ENCODE results near the gene FOXN1.
"Not testable (repeated sequence)": the region's sequence is repeated elsewhere in the genome, so short reads cannot be mapped to it uniquely, and the experiment has no call there.

Gene FOXN1

GRCh38 chr17:28500712-28501379 lies 5.3 kb upstream of the FOXN1 start:
- DNase-seq: no peak

DNA sequence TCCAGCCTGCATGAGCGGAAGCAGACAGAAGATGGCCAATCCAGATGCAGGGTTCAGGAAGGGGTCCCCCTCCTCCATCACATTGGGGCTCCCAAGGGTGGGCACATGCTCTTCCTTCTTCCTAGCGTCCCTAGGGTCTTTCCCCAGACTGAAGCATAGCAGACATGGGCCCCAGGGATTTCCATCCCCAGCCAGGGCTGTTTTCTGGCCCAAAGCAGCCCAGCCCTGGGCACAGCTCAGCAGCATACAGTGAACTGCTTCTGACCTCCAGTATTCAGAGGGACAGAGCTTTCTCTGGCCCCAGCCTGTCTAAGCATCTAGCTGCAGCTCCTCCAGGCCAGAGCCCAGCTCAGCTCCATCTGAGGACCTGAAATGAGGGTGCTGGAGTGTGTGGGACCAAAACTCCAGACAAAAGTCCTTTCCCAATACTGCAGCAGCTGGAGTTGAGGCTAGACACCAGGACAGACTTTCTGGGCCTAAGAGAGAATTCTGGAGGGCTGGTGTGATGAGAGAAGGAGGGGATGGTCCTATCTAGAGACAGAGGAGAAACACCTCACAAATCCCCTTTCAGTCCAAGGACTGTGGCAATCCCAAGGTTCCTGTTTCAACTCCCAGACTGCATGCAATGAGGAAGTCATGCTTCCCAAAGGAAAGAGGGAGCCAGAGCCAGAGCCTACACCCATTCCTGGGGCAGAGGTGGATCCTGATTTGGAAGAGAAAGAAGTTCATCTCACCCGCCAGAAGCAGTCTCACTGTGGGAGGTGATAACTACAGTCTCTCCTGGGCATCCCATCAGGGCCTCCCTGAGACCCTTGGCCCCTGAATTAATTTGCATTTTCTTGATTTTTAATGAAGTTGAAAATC lies 4.5 kb upstream of the FOXN1 start:
- DNase-seq: no peak

- no peak for DNase-seq
These were observed 2.7 kb upstream of the FOXN1 start for GRCh38 chr17:28503420-28503819.

- no peak for DNase-seq
These were observed 777 bp downstream of the FOXN1 start for GRCh38 chr17:28506763-28507487.

DNA sequence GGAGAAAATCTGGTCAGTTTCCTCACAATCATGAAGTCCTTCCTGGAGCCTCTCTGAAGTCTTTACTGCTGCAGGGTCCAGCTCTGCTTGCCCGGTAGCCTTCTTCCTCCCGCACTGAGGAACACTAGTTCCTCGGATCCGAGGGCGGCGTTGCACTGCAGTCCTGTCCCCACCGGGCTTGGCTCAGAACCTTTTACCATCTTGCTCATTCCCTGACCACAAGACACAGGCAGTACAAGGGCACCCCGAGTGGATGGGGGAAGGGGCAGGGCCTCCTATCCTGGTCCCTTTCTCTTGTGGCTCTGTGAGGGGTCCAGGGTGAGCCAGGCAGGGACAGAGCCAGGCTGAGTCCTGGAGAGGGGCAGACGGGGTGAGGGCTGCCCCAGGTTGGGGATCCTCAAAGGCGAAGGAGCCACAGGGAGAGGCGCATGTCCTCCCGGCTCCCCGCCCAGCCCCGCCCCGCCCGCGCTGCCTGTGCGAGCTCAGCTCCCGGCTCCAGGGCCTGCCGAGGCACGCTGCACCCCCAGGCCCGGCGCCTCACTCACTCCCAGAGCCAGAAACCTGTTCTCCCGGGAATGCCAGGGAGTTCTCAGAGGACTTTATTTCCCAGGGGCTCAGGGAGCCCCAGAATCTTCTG lies 1.5 kb downstream of the FOXN1 start:
- DNase-seq: no peak

GRCh38 chr17:28508211-28508724 lies 2.1 kb downstream of the FOXN1 start:
- DNase-seq: no peak

GRCh38 chr17:28509789-28510188 lies 3.6 kb downstream of the FOXN1 start:
- no peak for DNase-seq

DNA sequence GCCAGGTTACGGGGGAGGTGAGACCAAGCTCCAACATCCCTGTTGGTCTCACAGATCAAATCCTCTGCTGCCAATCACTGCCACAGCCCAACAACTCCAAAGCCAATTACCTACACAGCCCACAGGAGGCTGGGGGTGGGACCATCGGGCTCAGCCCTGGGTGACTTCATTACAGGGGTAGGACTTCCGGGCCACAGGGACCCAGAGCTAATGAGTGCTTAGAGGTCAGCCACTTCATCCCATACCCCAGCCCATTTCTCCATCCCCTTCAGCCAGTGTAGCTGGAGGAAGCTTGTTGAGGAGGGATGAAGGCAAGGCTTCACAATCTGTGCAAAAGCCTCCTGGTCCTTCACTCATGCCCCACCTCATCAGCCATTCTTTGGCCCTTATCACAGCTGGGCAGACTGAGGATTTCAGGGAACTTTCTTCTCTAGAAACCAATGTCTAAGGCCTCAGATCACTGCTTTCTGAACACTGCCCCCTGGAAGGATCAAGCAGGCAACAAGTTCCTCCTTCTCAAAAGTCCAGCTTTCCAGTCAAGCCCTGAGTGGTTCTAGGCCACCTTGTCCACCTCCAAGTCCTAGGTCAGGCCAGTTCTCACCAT lies 5.8 kb downstream of the FOXN1 start:
- no peak for DNase-seq

GRCh38 chr17:28513476-28513875 lies 7.3 kb downstream of the FOXN1 start:
- no peak for DNase-seq

DNA sequence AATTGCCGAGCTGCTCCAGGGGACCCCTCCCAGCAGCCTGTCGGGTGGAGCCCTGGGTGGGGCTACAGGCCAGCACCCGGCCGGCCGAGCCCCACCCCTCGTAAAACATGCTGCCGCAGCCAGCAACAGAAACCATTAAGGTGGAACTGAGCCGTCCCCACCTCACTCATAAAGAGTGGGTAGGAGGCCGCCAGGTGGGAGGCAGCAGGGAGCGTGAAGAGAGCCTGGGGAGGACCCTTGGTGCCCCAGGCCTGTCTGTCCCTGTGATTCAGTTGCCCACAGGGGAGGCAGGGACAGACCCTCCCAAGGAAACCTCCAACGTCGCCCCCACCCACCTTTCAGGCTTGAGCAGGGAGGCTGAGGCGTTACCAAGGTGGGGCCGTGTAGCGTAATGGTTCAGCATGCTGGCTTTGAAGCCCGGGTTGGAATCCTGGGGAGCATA lies 8.4 kb downstream of the FOXN1 start:
- DNase-seq: no peak

- DNase-seq: no peak
These were observed 9.4 kb downstream of the FOXN1 start for GRCh38 chr17:28515518-28515917.

DNA sequence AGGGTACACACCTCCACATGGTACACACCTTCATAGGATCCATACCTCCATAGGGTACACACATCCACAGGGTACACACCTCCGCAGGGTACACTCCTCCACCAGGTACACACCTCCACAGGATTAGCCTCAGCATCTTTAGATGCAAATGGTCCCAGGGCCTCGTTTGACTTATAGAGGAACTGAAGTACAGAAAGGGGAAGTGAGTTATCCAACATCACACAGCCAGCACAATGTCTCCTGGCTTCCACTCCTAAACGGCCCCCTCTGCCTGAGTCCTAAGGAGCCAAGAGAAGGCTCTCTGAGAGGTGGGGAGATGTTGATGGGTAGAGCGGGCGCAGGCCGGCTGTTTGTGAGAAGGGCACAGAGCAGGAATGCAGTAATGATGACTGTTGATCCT lies 12.0 kb downstream of the FOXN1 start:
- DNase-seq: no peak

- no peak for DNase-seq
These were observed 12.4 kb downstream of the FOXN1 start for GRCh38 chr17:28518578-28518977.

GRCh38 chr17:28519236-28519635 lies 13.1 kb downstream of the FOXN1 start:
- DNase-seq: no peak

DNA sequence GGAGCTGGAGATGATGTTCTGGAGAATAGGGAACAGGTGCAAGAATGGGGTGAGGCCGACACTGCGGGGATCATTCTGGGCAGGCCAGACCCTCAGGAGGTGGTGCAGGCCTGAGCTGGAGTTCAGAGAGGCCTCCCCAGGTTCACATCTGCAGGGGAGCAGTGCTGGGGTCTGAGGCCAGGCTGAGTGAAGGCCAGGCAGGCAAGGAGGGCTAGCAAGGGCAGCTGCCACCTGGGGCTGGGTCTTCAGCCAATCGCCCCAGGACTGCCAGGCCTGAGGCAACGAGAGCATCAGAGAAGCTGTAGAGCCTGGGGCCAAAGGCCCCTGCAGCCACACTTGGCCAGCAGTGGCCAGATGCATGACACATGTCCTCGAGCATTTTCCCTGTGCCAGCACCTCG lies 14.5 kb downstream of the FOXN1 start:
- DNase-seq: no peak

DNA sequence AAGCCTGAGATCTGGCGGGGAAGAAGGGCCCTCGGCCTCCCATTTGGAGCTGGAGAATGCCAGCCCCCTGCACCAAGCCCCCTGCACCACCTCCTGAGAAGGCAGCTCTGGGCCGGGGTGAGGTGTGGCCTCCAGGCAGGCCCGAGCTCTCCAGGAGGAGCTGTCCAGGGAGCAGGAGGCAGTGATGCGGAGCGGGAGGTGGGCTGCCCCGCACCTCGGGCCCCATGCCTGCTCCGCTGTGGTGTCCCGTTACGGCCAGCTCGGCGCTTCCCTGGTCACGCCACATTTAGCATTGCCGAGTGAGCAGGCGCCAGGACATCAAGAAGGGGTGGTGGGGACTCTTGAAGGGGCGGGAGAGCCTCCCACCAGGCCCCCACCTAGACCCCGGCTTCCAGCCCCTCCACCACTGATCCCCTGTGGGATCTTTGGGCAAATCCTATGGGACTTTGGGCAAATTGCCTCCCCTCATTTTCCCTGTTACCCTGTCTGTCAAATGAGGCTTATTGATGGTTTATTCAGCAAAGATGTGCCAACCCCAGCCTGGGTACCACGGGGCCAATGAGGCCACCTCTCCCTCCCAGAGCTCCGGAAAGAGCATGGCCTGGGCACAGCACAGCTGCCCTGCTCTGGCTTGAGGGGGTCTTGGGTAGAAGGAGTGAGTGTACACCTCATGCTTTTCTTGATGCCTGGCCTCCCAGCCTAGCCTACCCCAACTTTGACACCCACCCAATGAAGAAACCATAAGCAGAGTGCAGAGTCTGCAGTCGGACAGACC lies 15.3 kb downstream of the FOXN1 start:
- DNase-seq: no peak

GRCh38 chr17:28522281-28522680 lies 16.1 kb downstream of the FOXN1 start:
- not testable (repeated sequence) for DNase-seq

GRCh38 chr17:28523186-28523585 lies 17.0 kb downstream of the FOXN1 start:
- DNase-seq: no peak

- DNase-seq: no peak
These were observed 17.7 kb downstream of the FOXN1 start for GRCh38 chr17:28523876-28524275.

DNA sequence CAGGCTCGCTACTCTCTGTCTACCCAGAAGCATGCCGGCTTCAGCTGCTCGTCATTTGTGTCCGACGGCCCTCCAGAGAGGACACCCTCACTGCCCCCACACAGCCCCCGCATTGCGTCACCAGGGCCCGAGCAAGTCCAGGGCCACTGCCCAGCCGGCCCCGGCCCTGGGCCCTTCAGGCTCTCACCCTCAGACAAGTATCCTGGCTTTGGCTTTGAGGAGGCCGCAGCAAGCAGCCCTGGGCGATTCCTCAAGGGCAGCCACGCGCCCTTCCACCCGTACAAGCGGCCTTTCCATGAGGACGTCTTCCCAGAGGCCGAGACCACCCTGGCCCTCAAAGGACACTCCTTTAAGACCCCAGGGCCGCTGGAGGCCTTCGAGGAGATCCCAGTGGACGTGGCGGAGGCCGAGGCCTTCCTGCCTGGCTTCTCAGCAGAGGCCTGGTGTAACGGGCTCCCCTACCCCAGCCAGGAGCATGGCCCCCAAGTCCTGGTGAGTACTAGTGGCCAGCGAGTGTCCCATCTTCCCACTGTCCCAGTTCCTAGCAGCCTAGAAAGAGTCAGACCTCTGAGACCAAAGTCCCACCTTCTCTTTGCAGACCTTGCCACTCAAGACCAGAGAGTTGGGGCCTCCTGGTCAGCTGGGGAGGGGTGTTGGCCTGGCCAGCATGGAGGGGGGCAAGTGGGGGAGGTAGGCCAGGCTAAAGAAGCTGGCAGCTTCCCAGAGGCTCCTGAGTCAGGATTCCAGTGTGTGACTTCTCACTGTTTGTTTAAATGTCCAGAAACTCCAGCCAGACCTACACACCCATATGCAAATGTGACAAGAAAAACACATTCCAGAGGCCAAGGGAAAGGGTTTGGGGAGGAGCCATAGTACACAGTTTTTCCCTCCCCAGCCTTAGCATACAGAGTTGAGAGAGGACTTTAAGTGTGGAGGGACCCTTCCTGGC lies 18.6 kb downstream of the FOXN1 start:
- no peak for DNase-seq
